Astrocyte (in vitro differentiated cells and primary cell): ENCODE data around the gene INHBC. TPM values are rescaled to one million over a fixed set of nuclear protein-coding genes. Genes with fewer than 3 reads are reported as not detected.
A peak's percentile ranks its signal among the peaks of the same experiment; 100 is the strongest.

Experiments
- DNase-seq: peaks from one replicate; pipeline ENCODE4 v3.0.0-alpha.2; 2010; ENCODE audit warnings: low read depth
- FAIRE-seq: peaks from 2 replicates; lab custom pipeline; 2011; peaks lifted over from hg19 to GRCh38; lab: Jason Lieb, UNC
- H2AFZ ChIP-seq: 2 replicates; pipeline ENCODE4 v1.6.0; 2012; ENCODE audit warnings: low read depth, low read length, inconsistent platforms
- H3K27ac ChIP-seq: 2 replicates; pipeline ENCODE4 v1.5.1; 2011; ENCODE audit warnings: low read depth, low read length, inconsistent platforms
- H3K27me3 ChIP-seq: 2 replicates; pipeline ENCODE4 v1.6.0; 2011; ENCODE audit warnings: low read length, inconsistent platforms; ENCODE audit not compliant: insufficient read depth
- H3K36me3 ChIP-seq: 2 replicates; pipeline ENCODE4 v1.5.1; 2011; ENCODE audit warnings: low read length, inconsistent platforms; ENCODE audit not compliant: insufficient read depth
- H3K4me1 ChIP-seq: 2 replicates; pipeline ENCODE4 v1.5.1; 2011; ENCODE audit warnings: low read length, inconsistent platforms; ENCODE audit not compliant: insufficient read depth
- H3K4me2 ChIP-seq: 2 replicates; pipeline ENCODE4 v1.6.0; 2012; ENCODE audit warnings: low read length, inconsistent platforms
- H3K4me3 ChIP-seq: 2 replicates; pipeline ENCODE4 v1.5.1; 2011; ENCODE audit warnings: low read depth, mild to moderate bottlenecking, low read length, inconsistent platforms; ENCODE audit not compliant: insufficient read depth
- H3K79me2 ChIP-seq: 2 replicates; pipeline ENCODE4 v1.6.0; 2012; ENCODE audit warnings: mild to moderate bottlenecking, low read length, inconsistent platforms; ENCODE audit not compliant: insufficient read depth
- H3K9ac ChIP-seq: 2 replicates; pipeline ENCODE4 v1.6.0; 2012; ENCODE audit warnings: mild to moderate bottlenecking, low read length, inconsistent platforms
- H3K9me3 ChIP-seq: 2 replicates; pipeline ENCODE4 v1.5.1; 2012; ENCODE audit warnings: low read depth, mild to moderate bottlenecking, low read length, inconsistent platforms; ENCODE audit not compliant: insufficient read depth
- H4K20me1 ChIP-seq: 2 replicates; pipeline ENCODE4 v1.6.0; 2012; ENCODE audit warnings: low read length, inconsistent platforms; ENCODE audit not compliant: insufficient read depth
- H3K27ac Mint-ChIP-seq: one replicate; pipeline ENCODE4 v1.8.0; 2021; ENCODE audit warnings: mild to moderate bottlenecking, mixed read lengths; ENCODE audit not compliant: unreplicated experiment
- H3K27me3 Mint-ChIP-seq: one replicate; pipeline ENCODE4 v1.8.0; 2021; ENCODE audit warnings: low read depth, mixed read lengths; ENCODE audit not compliant: unreplicated experiment
- H3K36me3 Mint-ChIP-seq: one replicate; pipeline ENCODE4 v1.8.0; 2021; ENCODE audit warnings: low read depth, mixed read lengths; ENCODE audit not compliant: unreplicated experiment
- H3K4me1 Mint-ChIP-seq: one replicate; pipeline ENCODE4 v1.8.0; 2021; ENCODE audit warnings: low read depth, mixed read lengths; ENCODE audit not compliant: unreplicated experiment
- H3K4me3 Mint-ChIP-seq: one replicate; pipeline ENCODE4 v1.8.0; 2021; ENCODE audit warnings: mild to moderate bottlenecking, moderate library complexity, mixed read lengths; ENCODE audit not compliant: unreplicated experiment
- H3K9me3 Mint-ChIP-seq: one replicate; pipeline ENCODE4 v1.8.0; 2021; ENCODE audit warnings: mild to moderate bottlenecking, mixed read lengths; ENCODE audit not compliant: unreplicated experiment
- EZH2 ChIP-seq: IDR thresholded peaks from 2 replicates; pipeline ENCODE4 v1.6.1; 2012; ENCODE audit warnings: mild to moderate bottlenecking, low read length, inconsistent platforms; ENCODE audit not compliant: insufficient read depth
- total RNA-seq: library from RNA; stranded (reverse); gene quantifications from 2 replicates; pipeline ENCODE4 v1.2.1, GENCODE V29; 2021
- TF ChIP-seq, protein P1 (sequence below): IDR thresholded peaks from 2 replicates; pipeline ENCODE4 v1.5.1; 2011; ENCODE audit warnings: low read depth, mild to moderate bottlenecking, inconsistent platforms, low read length, moderate library complexity; ENCODE audit not compliant: insufficient read depth

INHBC gene
- total RNA-seq, 1 donor from 2014 or later = not detected

GRCh38 chr12:57416039-57416996 is 18.3 kb upstream of the INHBC start:
- no peaks in the 10 kb centered on the region for H3K27me3 ChIP-seq
- H3K9me3 ChIP-seq = no peaks in the 10 kb centered on the region
- H3K36me3 ChIP-seq = no peaks in the 10 kb centered on the region
- FAIRE-seq = no peak
- Mint-ChIP-seq H3K4me3 (no peak overlapping the region), H3K27me3 (no peaks in the 10 kb centered on the region), H3K4me1 (no peaks in the 10 kb centered on the region), H3K36me3 (peaks cover 2% of the 10 kb centered on the region), H3K27ac (no peak overlapping the region), H3K9me3 (no peaks in the 10 kb centered on the region)
- peaks cover 58% of the 10 kb centered on the region for H3K79me2 ChIP-seq
- no peak overlapping the region for H3K4me2 ChIP-seq
- no peaks in the 10 kb centered on the region for H3K4me1 ChIP-seq
- H2AFZ ChIP-seq = no peak overlapping the region
- TF ChIP-seq, protein P1, sequence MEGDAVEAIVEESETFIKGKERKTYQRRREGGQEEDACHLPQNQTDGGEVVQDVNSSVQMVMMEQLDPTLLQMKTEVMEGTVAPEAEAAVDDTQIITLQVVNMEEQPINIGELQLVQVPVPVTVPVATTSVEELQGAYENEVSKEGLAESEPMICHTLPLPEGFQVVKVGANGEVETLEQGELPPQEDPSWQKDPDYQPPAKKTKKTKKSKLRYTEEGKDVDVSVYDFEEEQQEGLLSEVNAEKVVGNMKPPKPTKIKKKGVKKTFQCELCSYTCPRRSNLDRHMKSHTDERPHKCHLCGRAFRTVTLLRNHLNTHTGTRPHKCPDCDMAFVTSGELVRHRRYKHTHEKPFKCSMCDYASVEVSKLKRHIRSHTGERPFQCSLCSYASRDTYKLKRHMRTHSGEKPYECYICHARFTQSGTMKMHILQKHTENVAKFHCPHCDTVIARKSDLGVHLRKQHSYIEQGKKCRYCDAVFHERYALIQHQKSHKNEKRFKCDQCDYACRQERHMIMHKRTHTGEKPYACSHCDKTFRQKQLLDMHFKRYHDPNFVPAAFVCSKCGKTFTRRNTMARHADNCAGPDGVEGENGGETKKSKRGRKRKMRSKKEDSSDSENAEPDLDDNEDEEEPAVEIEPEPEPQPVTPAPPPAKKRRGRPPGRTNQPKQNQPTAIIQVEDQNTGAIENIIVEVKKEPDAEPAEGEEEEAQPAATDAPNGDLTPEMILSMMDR = no peak
- no peak for TF ChIP-seq EZH2
- H3K4me3 ChIP-seq = no peak overlapping the region
- H4K20me1 ChIP-seq = peaks cover 24% of the 10 kb centered on the region
- peak; percentile 10 for DNase-seq
- H3K27ac ChIP-seq = no peak overlapping the region
- H3K9ac ChIP-seq = no peak overlapping the region

DNA sequence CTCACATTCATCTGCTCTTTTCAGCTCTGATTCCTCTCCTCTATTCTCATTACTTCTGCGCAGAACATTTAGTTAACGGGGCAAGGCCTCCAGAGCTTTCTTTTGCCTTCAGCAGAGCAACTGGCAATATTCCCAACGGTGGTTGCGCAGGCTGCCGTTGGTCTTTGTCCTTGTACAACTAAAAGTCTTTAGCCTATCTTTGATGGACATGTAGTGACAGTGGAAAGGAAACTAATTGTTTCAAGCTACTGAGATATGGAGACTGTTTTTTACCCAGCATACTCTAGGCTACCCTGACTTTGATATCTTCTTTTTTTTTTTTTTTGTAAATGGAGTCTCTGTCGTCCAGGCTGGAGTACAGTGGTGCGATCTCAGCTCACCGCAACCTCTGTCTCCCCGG is 16.3 kb upstream of the INHBC start:
- TF ChIP-seq, protein P1 = no peak
- no peak for TF ChIP-seq EZH2
- H3K27me3 Mint-ChIP-seq = no peaks in the 10 kb centered on the region
- no peak overlapping the region for H3K4me3 Mint-ChIP-seq
- no peaks in the 10 kb centered on the region for H3K9me3 Mint-ChIP-seq
- H3K27ac Mint-ChIP-seq = no peak overlapping the region
- Histone ChIP-seq H3K27me3 (no peaks in the 10 kb centered on the region), H3K27ac (no peak overlapping the region), H3K79me2 (peaks cover 57% of the 10 kb centered on the region), H3K4me2 (no peak overlapping the region), H2AFZ (no peak overlapping the region), H3K4me3 (no peak overlapping the region), H3K9me3 (no peaks in the 10 kb centered on the region), H3K36me3 (peaks cover 2% of the 10 kb centered on the region), H3K9ac (no peak overlapping the region), H3K4me1 (no peaks in the 10 kb centered on the region), H4K20me1 (peaks cover 22% of the 10 kb centered on the region)
- FAIRE-seq (no peak), DNase-seq (no peak)
- no peaks in the 10 kb centered on the region for H3K4me1 Mint-ChIP-seq
- peaks cover 5% of the 10 kb centered on the region for H3K36me3 Mint-ChIP-seq

DNA sequence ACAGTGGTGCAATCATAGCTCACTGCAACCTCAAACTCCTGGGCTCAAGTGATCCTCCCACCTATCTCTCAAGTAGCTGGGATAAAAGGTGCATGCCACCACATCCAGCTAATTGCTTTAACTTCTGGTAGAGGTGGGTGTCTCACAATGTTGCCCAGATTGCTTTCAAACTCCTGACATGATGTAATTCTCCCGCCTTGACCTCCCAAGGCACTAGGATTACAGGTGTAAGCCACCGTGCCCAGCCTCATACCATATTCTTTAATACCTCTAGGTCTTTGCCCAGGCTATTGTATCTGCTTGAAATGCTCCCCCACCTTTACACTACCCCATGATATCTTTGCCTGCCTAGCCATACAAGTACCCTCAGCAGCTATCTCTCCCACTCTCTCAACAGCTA is 15.1 kb upstream of the INHBC start:
- TF ChIP-seq, protein P1 = no peak
- TF ChIP-seq EZH2 = no peak

More for the DNA sequence above, 15.1 kb upstream of the INHBC start:
- no peak for DNase-seq
- Histone ChIP-seq H3K27me3 (no peaks in the 10 kb centered on the region), H4K20me1 (peaks cover 22% of the 10 kb centered on the region), H3K27ac (no peak overlapping the region), H3K4me1 (no peaks in the 10 kb centered on the region), H3K36me3 (peaks cover 4% of the 10 kb centered on the region), H3K9me3 (no peaks in the 10 kb centered on the region), H3K4me2 (no peak overlapping the region), H2AFZ (no peak overlapping the region), H3K9ac (no peak overlapping the region), H3K4me3 (no peak overlapping the region), H3K79me2 (peaks cover 53% of the 10 kb centered on the region)
- no peak for FAIRE-seq
- Mint-ChIP-seq H3K4me3 (no peak overlapping the region), H3K36me3 (peaks cover 7% of the 10 kb centered on the region), H3K27ac (no peak overlapping the region), H3K9me3 (no peaks in the 10 kb centered on the region), H3K4me1 (no peaks in the 10 kb centered on the region), H3K27me3 (no peaks in the 10 kb centered on the region)
